ENCODE results near the gene CD80. TPM values are rescaled to one million over a fixed set of nuclear protein-coding genes. Genes with fewer than 3 reads are reported as not detected.
A peak's percentile ranks its signal among the peaks of the same experiment; 100 is the strongest.

The CD80 gene
- polyA plus RNA-seq, 1 donor (not counting 4 experiments of a cell fraction or from before 2014, with no cell fraction given), result not detected

- H3K4me3 ChIP-seq (ENCODE audit: control insufficient read depth in 2 of 3, extremely low read depth in 1 of 3, insufficient read depth in 2 of 3, low read depth in 1 of 3, low read length in 3 of 3), result no peak overlapping the region
- no peaks in the 10 kb centered on the region for H3K79me2 ChIP-seq (ENCODE audit: control insufficient read depth, insufficient read depth, low read length)
- peak overlapping the region; percentile 51 for H3K27ac ChIP-seq (ENCODE audit: control insufficient read depth, insufficient read depth, low read length)
- DNase-seq (ENCODE audit: low read depth, low spot score) (no peak), FAIRE-seq (no peak)
- no peaks in the 10 kb centered on the region for H3K9me1 ChIP-seq (ENCODE audit: control insufficient read depth, extremely low read depth, insufficient read depth, low read length)
- H3K4me2 ChIP-seq (ENCODE audit: control insufficient read depth, extremely low read depth, insufficient read depth, low read depth, low read length), result no peak overlapping the region
- dilution Hi-C loops (cut with MboI; ENCODE audit: extremely low pct_ligation_motif_present, low sequenced_read_pairs), result no loop called here
- no peaks in the 10 kb centered on the region for H4K20me1 ChIP-seq (ENCODE audit: control insufficient read depth, extremely low read depth, insufficient read depth, low read length)
- no peak for TF ChIP-seq EZH2 (IDR thresholded peaks at IDR 0.05; ENCODE audit: low read length)
- TF ChIP-seq, protein P1, sequence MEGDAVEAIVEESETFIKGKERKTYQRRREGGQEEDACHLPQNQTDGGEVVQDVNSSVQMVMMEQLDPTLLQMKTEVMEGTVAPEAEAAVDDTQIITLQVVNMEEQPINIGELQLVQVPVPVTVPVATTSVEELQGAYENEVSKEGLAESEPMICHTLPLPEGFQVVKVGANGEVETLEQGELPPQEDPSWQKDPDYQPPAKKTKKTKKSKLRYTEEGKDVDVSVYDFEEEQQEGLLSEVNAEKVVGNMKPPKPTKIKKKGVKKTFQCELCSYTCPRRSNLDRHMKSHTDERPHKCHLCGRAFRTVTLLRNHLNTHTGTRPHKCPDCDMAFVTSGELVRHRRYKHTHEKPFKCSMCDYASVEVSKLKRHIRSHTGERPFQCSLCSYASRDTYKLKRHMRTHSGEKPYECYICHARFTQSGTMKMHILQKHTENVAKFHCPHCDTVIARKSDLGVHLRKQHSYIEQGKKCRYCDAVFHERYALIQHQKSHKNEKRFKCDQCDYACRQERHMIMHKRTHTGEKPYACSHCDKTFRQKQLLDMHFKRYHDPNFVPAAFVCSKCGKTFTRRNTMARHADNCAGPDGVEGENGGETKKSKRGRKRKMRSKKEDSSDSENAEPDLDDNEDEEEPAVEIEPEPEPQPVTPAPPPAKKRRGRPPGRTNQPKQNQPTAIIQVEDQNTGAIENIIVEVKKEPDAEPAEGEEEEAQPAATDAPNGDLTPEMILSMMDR (optimal IDR thresholded peaks at IDR 0.05 in 1 of 3, IDR thresholded peaks at IDR 0.05 in 1 of 3, conservative IDR thresholded peaks at IDR 0.05 in 1 of 3; ENCODE audit: extremely low read depth in 1 of 3, insufficient read depth in 2 of 3, low read length in 3 of 3), result no peak
- H3K36me3 ChIP-seq (ENCODE audit: control insufficient read depth in 2 of 2, extremely low read depth in 1 of 2, insufficient read depth in 2 of 2, low read length in 2 of 2), result peaks cover 12 to 15% of the 10 kb centered on the region in 2 experiments
- peaks cover 18% of the 10 kb centered on the region for H3K4me1 ChIP-seq (ENCODE audit: control insufficient read depth, extremely low read depth, insufficient read depth, low read length)
- H3K27me3 ChIP-seq (ENCODE audit: control insufficient read depth, extremely low read depth, insufficient read depth, low read length), result no peaks in the 10 kb centered on the region
- no peak overlapping the region for H3K9ac ChIP-seq (ENCODE audit: control insufficient read depth, extremely low read depth, insufficient read depth, low read length)
- no peak overlapping the region for H2AFZ ChIP-seq (ENCODE audit: control insufficient read depth, low read length)
- no peaks in the 10 kb centered on the region for H3K9me3 ChIP-seq (ENCODE audit: control insufficient read depth, low read depth, low read length)
These were observed 76.3 kb downstream of the CD80 start for GRCh38 chr3:119483101-119483500.

- peaks cover 6 to 12% of the 10 kb centered on the region in 2 experiments for H3K36me3 ChIP-seq (ENCODE audit: control insufficient read depth in 2 of 2, extremely low read depth in 1 of 2, insufficient read depth in 2 of 2, low read length in 2 of 2)
- dilution Hi-C loops (cut with MboI; ENCODE audit: extremely low pct_ligation_motif_present, low sequenced_read_pairs), result no loop called here
- H3K4me2 ChIP-seq (ENCODE audit: control insufficient read depth, extremely low read depth, insufficient read depth, low read depth, low read length), result peak overlapping the region; percentile 65
- H3K79me2 ChIP-seq (ENCODE audit: control insufficient read depth, insufficient read depth, low read length), result no peaks in the 10 kb centered on the region
- H3K27ac ChIP-seq (ENCODE audit: control insufficient read depth, insufficient read depth, low read length), result peak overlapping the region; percentile 79
- TF ChIP-seq, protein P1 (optimal IDR thresholded peaks at IDR 0.05 in 1 of 3, IDR thresholded peaks at IDR 0.05 in 1 of 3, conservative IDR thresholded peaks at IDR 0.05 in 1 of 3; ENCODE audit: extremely low read depth in 1 of 3, insufficient read depth in 2 of 3, low read length in 3 of 3), result no peak
- TF ChIP-seq EZH2 (IDR thresholded peaks at IDR 0.05; ENCODE audit: low read length), result no peak
- H3K9me3 ChIP-seq (ENCODE audit: control insufficient read depth, low read depth, low read length), result no peaks in the 10 kb centered on the region
- FAIRE-seq, result peak; percentile 97
- DNase-seq (ENCODE audit: low read depth, low spot score), result peak; percentile 56
- peak overlapping the region; percentile 80 for H2AFZ ChIP-seq (ENCODE audit: control insufficient read depth, low read length)
- H3K4me3 ChIP-seq (ENCODE audit: control insufficient read depth in 2 of 3, extremely low read depth in 1 of 3, insufficient read depth in 2 of 3, low read depth in 1 of 3, low read length in 3 of 3), result peak overlapping the region in 2 of 3 experiments; percentile 59 to 63
- H3K4me1 ChIP-seq (ENCODE audit: control insufficient read depth, extremely low read depth, insufficient read depth, low read length), result peaks cover 18% of the 10 kb centered on the region
- peak overlapping the region; percentile 55 for H3K9ac ChIP-seq (ENCODE audit: control insufficient read depth, extremely low read depth, insufficient read depth, low read length)
- H3K9me1 ChIP-seq (ENCODE audit: control insufficient read depth, extremely low read depth, insufficient read depth, low read length), result no peaks in the 10 kb centered on the region
- no peaks in the 10 kb centered on the region for H4K20me1 ChIP-seq (ENCODE audit: control insufficient read depth, extremely low read depth, insufficient read depth, low read length)
- no peaks in the 10 kb centered on the region for H3K27me3 ChIP-seq (ENCODE audit: control insufficient read depth, extremely low read depth, insufficient read depth, low read length)
These were observed 78.3 kb downstream of the CD80 start for GRCh38 chr3:119481079-119481478.

Other genes starting within 250 kb of the CD80 start
- gene TMEM39A, start 96.0 kb downstream of the CD80 start, polyA plus RNA-seq, result 19.2 to 29.3 TPM (median 26.3 TPM) in 3 replicates
- 12.9 to 16.6 TPM (median 13.2 TPM) in 3 replicates for gene POGLUT1, start 90.7 kb downstream of the CD80 start, polyA plus RNA-seq
- 81.3 to 140 TPM (median 109 TPM) in 3 replicates for gene TIMMDC1, start 61.1 kb downstream of the CD80 start, polyA plus RNA-seq
- 0.26 to 0.39 TPM (median 0.35 TPM) in 3 replicates for gene ADPRH, start 19.9 kb upstream of the CD80 start, polyA plus RNA-seq
- gene PLA1A, start 38.3 kb upstream of the CD80 start, polyA plus RNA-seq, result 0.08 TPM in 1 of 3 replicates, not detected in the others
- gene POPDC2, start 101.0 kb upstream of the CD80 start, polyA plus RNA-seq, result 0.48 to 1.3 TPM (median 0.87 TPM) in 3 replicates
- 35.1 to 40.6 TPM (median 40.0 TPM) in 3 replicates for gene COX17, start 117.8 kb upstream of the CD80 start, polyA plus RNA-seq
- not detected in 3 replicates for gene CFAP91, start 143.4 kb upstream of the CD80 start, polyA plus RNA-seq
- not detected in 3 replicates for gene NR1I2, start 222.5 kb upstream of the CD80 start, polyA plus RNA-seq